Aorta (tissue), 5 donors: ENCODE results near the gene RAB29. TPM values are rescaled to one million over a fixed set of nuclear protein-coding genes. Genes with fewer than 3 reads are reported as not detected.
A peak's percentile ranks its signal among the peaks of the same experiment; 100 is the strongest.

Experiments
- ATAC-seq: fragments of 200-7000 bp; cut with Tn5 transposase; one replicate; pipeline ENCODE4 v1.9.1; 2022; ENCODE audit warnings: moderate library complexity; ENCODE audit not compliant: low FRiP score
- DNase-seq, 2 donors: peaks; one replicate each; pipeline ENCODE4 v3.0.0-alpha.2; 2020
- H3K27ac ChIP-seq, 2 donors: one replicate each; pipeline ENCODE4 v1.5.1; 2013; ENCODE audit warnings: low read length in 2 of 2, mild to moderate bottlenecking in 2 of 2, moderate library complexity in 2 of 2, control low read depth in 1 of 2, inconsistent platforms in 1 of 2, low read depth in 1 of 2
- H3K27me3 ChIP-seq, 2 donors: one replicate each; pipeline ENCODE4 v1.6.1; 2013; ENCODE audit warnings: control low read depth in 1 of 2, low read length in 1 of 2, mild to moderate bottlenecking in 1 of 2, moderate library complexity in 1 of 2; ENCODE audit not compliant: insufficient read depth in 2 of 2, control insufficient read depth in 1 of 2
- H3K36me3 ChIP-seq, 2 donors: one replicate each; pipeline ENCODE4 v1.6.1; 2013; ENCODE audit warnings: control low read depth in 1 of 2, low read length in 1 of 2, mild to moderate bottlenecking in 1 of 2; ENCODE audit not compliant: insufficient read depth in 2 of 2, control insufficient read depth in 1 of 2
- H3K4me1 ChIP-seq, 2 donors: one replicate each; pipeline ENCODE4 v1.6.1; 2013; ENCODE audit warnings: low read length in 2 of 2, control low read depth in 1 of 2, mild to moderate bottlenecking in 1 of 2, moderate library complexity in 1 of 2; ENCODE audit not compliant: insufficient read depth in 2 of 2, control insufficient read depth in 1 of 2
- H3K4me3 ChIP-seq, 2 donors: one replicate each; pipeline ENCODE4 v1.5.1; 2013; ENCODE audit warnings: low read length in 2 of 2, control low read depth in 1 of 2, mild to moderate bottlenecking in 1 of 2
- H3K9me3 ChIP-seq: one replicate; pipeline ENCODE4 v1.6.1; 2013; ENCODE audit warnings: mild to moderate bottlenecking, low read length; ENCODE audit not compliant: control insufficient read depth
- WGBS, 2 donors: extraction: QIAGEN DNeasy Blood & Tissue Kit; methylation state at CpG; one replicate each; pipeline ENCODE4 v1.1.7; 2013; 5-methylcytosine and 5-hydroxymethylcytosine counted together
- intact Hi-C, 2 donors: fragments of 100-400 bp; cut with DNase I; formaldehyde crosslinking; loops; one replicate each; pipeline versions ENCODE4 v1.14.2 to v1.15.0; 2022
- polyA plus RNA-seq, 2 donors: library from polyadenylated mRNA; stranded (reverse); fragments of 200-250 nt; gene quantifications; one replicate each; pipeline ENCODE4 v1.2.3, GENCODE V29; 2013
- total RNA-seq, 2 donors: library from RNA; stranded (reverse); fragmentation: NEBNext Ultra II Directional; extraction: Animal tissue kit (Norgen Biotek cat#: 25700); gene quantifications; one replicate each; pipeline ENCODE4 v1.2.1, GENCODE V29; 2021
- donor health status: healthy with polysubstance abuse.
- donor health status: Bipolar disorder and iron deficiency.
- donor health status: DM: no; HTN: no; CAD: no.
- donor health status: DM: no; HTN: no; CAD: no.
- donor health status: DM: yes; HTN: yes; CAD: no.

The RAB29 gene
- total and polyA plus RNA-seq, 4 donors = 19.5 to 38.9 (median 32.0) TPM

GRCh38 chr1:205791568-205792180 is 16.4 kb upstream of the RAB29 start:
- ATAC-seq = peak; percentile 87
- DNase-seq = peak; percentile 71 to 80
- no peak overlapping the region for H3K27ac ChIP-seq
- no peaks in the 10 kb centered on the region for H3K4me1 ChIP-seq
- H3K9me3 ChIP-seq = no peaks in the 10 kb centered on the region
- no peaks in the 10 kb centered on the region for H3K27me3 ChIP-seq
- intact Hi-C loops = loop anchor here (1.0 to 5.0 kb wide), 4 partner anchors 126 to 316 kb away; no protein-coding TSS in a partner anchor
- H3K36me3 ChIP-seq = peaks cover 2 to 8% of the 10 kb centered on the region in 2 donors
- H3K4me3 ChIP-seq = no peak overlapping the region
- 54 to 65% methylated on average over 5 of the region's 5 CpGs for WGBS, 2 donors

GRCh38 chr1:205787287-205787916 is 12.1 kb upstream of the RAB29 start:
- H3K4me3 ChIP-seq = no peak overlapping the region
- H3K27me3 ChIP-seq = no peaks in the 10 kb centered on the region
- H3K4me1 ChIP-seq = no peaks in the 10 kb centered on the region
- DNase-seq (no peak), ATAC-seq (no peak)
- no peak overlapping the region for H3K27ac ChIP-seq
- intact Hi-C loops = no loop called here
- 58 to 64% methylated on average over 10 of the region's 10 CpGs for WGBS, 2 donors
- H3K36me3 ChIP-seq = peaks cover 0 to 4% of the 10 kb centered on the region in 2 donors
- no peaks in the 10 kb centered on the region for H3K9me3 ChIP-seq

DNA sequence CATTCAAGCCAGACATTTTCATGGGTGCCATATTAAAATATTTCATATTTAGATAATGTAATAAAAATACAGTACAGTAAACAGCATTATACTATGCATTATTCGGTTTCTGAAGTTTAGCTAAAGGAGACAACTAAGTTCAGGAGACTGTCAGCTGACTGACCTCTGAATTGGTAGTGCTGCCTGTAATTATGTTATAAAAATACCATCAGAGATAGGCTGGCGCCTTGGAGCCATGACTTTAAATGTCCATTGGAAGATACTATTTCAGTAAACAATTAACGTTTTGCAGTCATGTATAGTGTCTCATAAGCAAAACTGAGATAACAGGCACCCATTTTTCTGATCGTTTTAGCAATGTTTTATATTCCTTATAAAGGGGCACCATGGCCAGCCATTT is 11.3 kb upstream of the RAB29 start:
- ATAC-seq = no peak
- H3K9me3 ChIP-seq = no peaks in the 10 kb centered on the region
- WGBS, 2 donors = 53 to 57% methylated on average over 4 of the region's 4 CpGs
- H3K27ac ChIP-seq = no peak overlapping the region
- no peaks in the 10 kb centered on the region for H3K4me1 ChIP-seq
- no peak for DNase-seq
- no peaks in the 10 kb centered on the region for H3K27me3 ChIP-seq
- intact Hi-C loops = no loop called here
- peaks cover 0 to 4% of the 10 kb centered on the region in 2 donors for H3K36me3 ChIP-seq
- no peak overlapping the region for H3K4me3 ChIP-seq

- H3K4me3 ChIP-seq = no peak overlapping the region
- intact Hi-C loops = no loop called here
- WGBS, 2 donors = 94% methylated on average over 9 of the region's 9 CpGs
- DNase-seq (no peak), ATAC-seq (no peak)
- H3K36me3 ChIP-seq = peaks cover 0 to 4% of the 10 kb centered on the region in 2 donors
- H3K27ac ChIP-seq = no peak overlapping the region
- no peaks in the 10 kb centered on the region for H3K4me1 ChIP-seq
- no peaks in the 10 kb centered on the region for H3K9me3 ChIP-seq
- no peaks in the 10 kb centered on the region for H3K27me3 ChIP-seq
Measured at GRCh38 chr1:205785446-205785845, 10.2 kb upstream of the RAB29 start.

- Histone ChIP-seq H3K4me3 (no peak overlapping the region), H3K27me3 (no peaks in the 10 kb centered on the region), H3K27ac (peak overlapping the region; percentile 53 to 85), H3K4me1 (no peaks in the 10 kb centered on the region), H3K36me3 (no peaks in the 10 kb centered on the region), H3K9me3 (no peaks in the 10 kb centered on the region)
- DNase-seq (peak; percentile 68 to 81), ATAC-seq (peak; percentile 76)
- intact Hi-C loops = no loop called here
- 2 to 10% methylated on average over 4 of the region's 4 CpGs for WGBS, 2 donors
Measured at GRCh38 chr1:205783904-205784303, 8.6 kb upstream of the RAB29 start.

DNA sequence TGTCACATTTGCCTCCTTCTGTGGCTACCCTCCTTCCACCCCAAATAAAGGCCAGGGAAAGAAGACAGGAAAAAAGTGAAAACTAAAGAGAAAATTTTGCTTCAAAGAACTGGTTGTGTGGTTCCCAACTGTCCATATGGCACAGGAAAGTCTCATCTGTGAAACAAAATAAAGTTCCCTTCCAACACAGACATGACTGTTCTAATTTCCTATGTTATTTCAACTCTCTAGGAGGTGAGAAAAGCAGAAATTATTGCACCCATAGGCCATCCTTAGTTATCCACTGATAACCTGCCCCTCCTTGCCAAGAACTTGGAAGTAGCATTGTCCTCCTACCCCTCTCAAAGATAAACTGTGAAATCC is 8.1 kb upstream of the RAB29 start:
- no peak for ATAC-seq

GRCh38 chr1:205782627-205783432 is 7.5 kb upstream of the RAB29 start:
- H3K9me3 ChIP-seq = no peaks in the 10 kb centered on the region
- DNase-seq (no peak), ATAC-seq (peak; percentile 49)
- H3K4me3 ChIP-seq = no peak overlapping the region
- intact Hi-C loops = no loop called here
- WGBS, 2 donors = 20 to 25% methylated on average over 4 of the region's 4 CpGs
- H3K36me3 ChIP-seq = no peaks in the 10 kb centered on the region
- no peaks in the 10 kb centered on the region for H3K4me1 ChIP-seq
- H3K27me3 ChIP-seq = no peaks in the 10 kb centered on the region
- peak overlapping the region; percentile 43 to 53 for H3K27ac ChIP-seq

More for the DNA sequence above, 8.1 kb upstream of the RAB29 start:
- Histone ChIP-seq H3K36me3 (no peaks in the 10 kb centered on the region), H3K9me3 (no peaks in the 10 kb centered on the region), H3K4me3 (no peak overlapping the region), H3K27me3 (no peaks in the 10 kb centered on the region), H3K4me1 (no peaks in the 10 kb centered on the region), H3K27ac (peak overlapping the region; percentile 53 to 60)
- intact Hi-C loops = no loop called here
- DNase-seq = no peak

GRCh38 chr1:205780335-205780734 is 5.1 kb upstream of the RAB29 start:
- intact Hi-C loops = no loop called here
- Histone ChIP-seq H3K9me3 (no peaks in the 10 kb centered on the region), H3K27ac (no peak overlapping the region), H3K4me1 (no peaks in the 10 kb centered on the region), H3K4me3 (no peak overlapping the region), H3K27me3 (no peaks in the 10 kb centered on the region), H3K36me3 (no peaks in the 10 kb centered on the region)
- WGBS, 2 donors = 93 to 94% methylated on average over 5 of the region's 5 CpGs
- DNase-seq = no peak
- ATAC-seq = no peak
